Sigmoid colon (tissue), 4 donors: ENCODE results near the gene SHISA8.

Experiments
- POLR2A ChIP-seq, 2 donors: fragments of 450-650 bp; IDR thresholded peaks; one replicate each; pipeline ENCODE4 v1.6.1; 2016; ENCODE audit warnings: antibody characterized with exemption in 2 of 2, mild to moderate bottlenecking in 2 of 2, moderate library complexity in 2 of 2
- POLR2AphosphoS5 ChIP-seq, 4 donors: sonication (generic); formaldehyde crosslinking; IDR thresholded peaks; one replicate each; pipeline ENCODE4 v1.6.1; 2017; ENCODE audit warnings: antibody characterized with exemption in 4 of 4

- no peak for TF ChIP-seq POLR2A (IDR thresholded peaks at IDR 0.05)
- no peak for TF ChIP-seq POLR2AphosphoS5 (IDR thresholded peaks at IDR 0.05)
Measured at GRCh38 chr22:41917375-41917902, 2.6 kb upstream of the SHISA8 start.
